GM19023 (cell line): ENCODE measurements around the gene KAZN.

Experiments used
- ATAC-seq: cut with Tn5 transposase; IDR thresholded peaks from one replicate; pipeline ENCODE4 v1.9.1; 2021; ENCODE audit warnings: mild to moderate bottlenecking, moderate library complexity; ENCODE audit not compliant: unreplicated experiment

Gene KAZN

DNA sequence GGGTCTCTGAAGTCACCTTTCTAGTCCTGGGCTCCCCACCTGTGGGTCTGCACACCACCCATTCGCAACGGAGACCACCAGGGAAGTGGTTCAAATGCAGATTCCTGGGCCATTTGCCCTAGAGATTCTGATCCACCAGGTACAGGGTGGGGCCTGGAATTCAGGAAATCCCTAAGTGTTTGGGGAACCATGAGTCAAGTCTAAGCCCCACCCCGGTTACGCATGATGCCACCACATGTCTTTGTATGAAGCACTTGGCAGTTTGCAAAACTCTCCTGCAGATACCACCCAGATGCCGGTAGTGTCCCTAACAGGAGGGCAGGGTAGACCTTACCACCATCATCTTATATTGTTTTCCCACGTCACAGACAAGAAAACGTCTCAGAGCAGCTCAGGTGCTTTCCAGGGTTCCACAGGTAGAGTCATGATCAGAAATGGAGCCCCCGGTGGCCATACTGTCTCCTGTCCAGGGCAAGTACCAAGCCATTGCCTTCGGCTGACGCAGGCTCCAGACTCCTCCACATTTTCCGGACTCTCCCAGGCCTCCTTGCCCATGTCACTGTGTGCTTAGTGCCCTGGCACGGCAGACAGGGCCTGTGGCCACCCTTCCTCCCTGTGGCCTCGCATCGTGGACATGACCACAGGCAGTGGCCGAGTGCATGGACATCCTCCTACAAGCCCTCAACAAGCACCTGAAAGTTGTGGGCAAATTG is 465.9 kb downstream of the KAZN start:
- ATAC-seq: no peak

DNA sequence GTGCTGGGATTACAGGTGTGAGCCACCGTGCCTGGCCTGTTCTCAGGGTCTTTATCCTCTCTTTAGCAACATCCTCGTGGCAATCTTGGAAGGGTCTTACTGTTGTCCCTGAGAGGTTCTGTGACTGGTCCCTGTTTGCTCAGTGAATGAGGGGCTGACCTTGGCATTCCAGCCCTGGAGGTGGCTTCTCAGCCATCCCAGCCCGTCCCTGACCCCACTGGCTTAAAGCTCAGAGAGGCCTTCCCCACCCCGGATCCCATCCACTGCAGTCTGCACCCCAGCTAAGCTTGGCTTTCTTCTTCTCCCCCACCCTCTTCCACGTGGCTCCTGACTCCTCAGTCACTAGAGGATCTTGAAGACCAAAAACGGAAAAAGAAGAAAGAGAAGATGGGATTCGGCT is 466.8 kb downstream of the KAZN start:
- no peak for ATAC-seq

DNA sequence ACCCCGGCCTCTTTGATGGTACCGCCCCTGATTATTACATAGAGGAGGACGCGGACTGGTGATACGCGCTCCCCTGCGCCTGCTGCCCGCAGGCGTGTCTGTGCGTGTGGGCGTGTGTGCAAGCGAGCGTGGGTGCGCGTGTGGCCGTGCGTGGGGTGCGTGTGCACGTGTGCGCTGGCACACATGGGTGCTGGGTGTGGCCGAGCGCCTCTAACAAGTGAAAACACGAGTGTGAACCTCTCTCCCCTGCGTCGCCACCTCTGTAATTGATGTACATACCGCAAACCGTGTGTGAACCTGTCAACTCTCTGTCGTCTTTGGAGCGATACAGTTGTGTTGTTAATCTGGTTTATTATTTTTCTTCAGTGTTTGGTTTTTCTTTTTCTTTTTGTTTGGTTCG is 467.3 kb downstream of the KAZN start:
- no peak for ATAC-seq

DNA sequence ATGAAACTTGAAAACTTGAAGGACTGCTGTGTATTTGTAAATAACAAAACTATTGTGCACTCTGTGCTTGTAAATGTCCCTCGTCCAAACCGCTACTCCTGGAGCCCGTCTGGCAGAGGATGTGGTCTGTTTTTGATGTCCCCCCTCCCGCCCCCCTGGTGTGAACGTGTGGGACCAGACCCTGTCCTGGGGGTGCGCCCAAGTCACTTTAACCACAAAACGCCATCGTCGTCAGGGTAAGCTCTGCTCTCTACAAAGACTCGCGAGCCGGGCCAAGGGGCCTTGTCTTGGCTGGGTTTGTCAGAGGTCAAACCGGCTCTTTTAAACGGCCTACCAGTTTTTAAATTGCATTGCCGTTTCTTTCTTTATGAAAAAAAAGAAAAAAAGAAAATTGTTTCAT is 467.7 kb downstream of the KAZN start:
- no peak for ATAC-seq

DNA sequence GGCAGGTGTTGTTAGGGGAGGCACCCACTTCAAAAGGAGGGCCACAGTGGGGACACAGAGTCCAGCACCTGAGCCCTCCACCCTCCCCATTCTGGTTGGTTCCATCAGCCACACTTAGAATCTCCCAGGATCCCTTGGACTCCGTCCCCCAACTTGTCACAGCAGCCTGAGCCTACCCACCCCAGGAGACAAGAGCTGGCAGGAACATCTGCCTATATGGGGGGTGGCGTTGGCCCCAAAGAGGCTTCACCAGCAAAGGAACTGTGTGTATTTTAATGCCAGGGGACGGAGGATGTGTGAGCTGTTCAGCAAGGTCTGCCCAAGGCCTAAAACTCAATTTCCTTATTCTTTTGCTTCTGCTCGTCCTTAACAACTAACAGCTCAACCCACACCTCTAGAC is 468.7 kb downstream of the KAZN start:
- ATAC-seq: no peak

DNA sequence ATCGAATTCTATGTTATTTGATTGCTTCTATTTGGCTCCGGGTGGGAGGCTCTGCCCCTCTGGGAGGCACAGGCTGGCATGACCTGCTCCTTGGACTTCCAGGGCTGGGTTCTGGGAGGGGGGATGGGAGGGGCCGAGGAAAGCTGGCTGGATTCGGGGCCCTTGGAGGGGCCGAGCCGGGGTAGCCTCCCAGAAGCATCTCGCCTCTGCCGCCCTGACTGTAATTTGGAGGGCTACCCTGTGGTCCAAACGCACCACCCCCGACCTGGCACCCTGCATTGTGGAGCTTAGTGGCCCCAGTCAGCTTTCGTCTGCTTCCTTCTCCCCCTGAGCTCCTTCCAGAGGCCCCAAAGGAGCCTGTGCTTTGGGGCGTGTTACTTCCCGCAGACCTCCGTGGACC is 469.7 kb downstream of the KAZN start:
- ATAC-seq: no peak

DNA sequence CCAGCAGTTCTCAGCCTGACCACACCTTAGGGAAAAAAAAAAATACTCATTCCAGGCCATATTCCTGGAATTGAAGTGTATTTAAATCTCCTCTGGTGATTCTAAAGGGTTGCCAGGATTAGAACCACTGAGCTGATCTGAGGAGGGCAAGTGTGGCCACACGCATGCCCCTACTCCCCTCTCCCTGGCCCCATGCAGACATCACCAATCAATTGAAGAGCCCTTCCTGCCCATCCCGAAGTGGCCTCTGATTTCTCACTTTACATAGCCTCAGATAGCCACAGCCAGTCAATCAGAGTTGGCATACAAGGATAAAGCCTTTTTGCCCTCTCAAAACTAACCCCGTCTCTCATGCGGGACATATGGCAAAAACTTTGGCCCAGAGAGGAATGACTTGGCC is 470.5 kb downstream of the KAZN start:
- ATAC-seq: no peak

DNA sequence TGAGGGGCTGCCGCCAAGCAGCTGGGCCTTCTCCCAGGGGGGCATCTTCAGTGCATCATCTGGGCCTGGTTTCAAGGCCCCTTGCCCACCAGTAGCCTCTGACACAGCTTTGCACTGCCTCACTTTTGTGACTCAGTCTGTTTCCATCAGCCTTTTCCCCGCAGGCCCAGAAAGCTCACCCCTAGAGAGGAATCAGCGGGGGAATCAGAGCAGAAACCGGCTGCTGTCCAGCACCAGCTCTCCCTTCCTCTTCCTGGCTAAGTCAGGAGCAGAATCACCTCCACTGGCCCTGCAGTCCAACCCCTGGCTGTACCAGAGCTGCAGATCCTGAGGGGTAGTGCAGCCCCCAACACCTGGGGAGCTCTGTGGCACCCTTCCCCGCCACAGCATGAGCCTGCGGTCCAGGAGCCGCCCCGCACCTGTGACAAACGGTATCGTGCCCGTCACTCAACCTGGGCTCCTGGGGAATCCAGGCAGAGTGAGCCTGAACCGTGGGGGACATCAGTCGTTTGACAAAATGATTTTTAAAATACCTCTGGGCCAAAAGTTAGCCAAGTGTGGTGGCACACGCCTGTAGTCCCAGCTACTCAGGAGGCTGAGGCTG is 471.8 kb downstream of the KAZN start:
- no peak for ATAC-seq

DNA sequence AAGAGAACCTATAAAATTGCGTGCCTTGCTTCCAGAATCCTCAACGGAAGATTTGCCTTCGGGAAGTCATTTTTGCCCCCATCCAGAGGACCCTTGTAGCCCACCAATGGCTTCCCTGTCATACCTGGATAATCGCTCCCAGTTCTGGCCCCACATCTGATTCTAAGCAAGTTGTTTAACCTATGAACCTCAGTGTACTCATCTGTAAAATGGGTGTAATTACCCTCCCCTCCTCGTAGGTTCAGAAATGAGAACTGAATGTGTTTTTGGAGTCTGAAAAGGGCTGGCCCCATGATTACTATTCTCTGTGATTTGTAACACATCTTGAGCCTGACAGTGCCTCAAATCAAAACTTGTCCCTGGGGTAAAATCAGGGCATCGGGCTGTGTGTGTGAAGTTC is 473.5 kb downstream of the KAZN start:
- no peak for ATAC-seq

DNA sequence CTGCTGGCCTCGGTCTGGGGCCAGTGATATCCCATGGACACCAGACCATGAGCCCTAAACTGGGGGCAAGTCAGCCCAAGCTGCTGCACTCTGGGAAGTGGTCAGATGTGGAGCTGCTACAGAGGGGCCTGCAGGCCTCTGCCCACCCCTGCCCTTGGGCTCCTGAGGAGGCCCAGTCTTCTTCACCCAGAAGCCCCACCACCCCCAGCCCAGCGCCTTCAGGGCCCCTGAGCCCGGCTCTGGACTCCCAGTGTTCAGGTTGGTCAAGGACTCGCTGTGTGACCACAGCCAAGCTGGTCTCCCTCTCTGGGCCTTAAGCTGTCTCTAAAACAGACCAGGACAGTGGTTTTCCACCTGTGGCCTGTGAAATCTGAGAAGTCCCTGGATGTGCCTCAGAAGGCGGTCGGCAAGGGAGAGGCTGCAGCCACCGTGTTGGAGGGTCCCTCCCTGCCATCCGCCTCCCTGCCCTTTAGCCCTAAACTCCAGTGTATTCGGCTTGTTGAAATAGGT is 475.4 kb downstream of the KAZN start:
- ATAC-seq: no peak

DNA sequence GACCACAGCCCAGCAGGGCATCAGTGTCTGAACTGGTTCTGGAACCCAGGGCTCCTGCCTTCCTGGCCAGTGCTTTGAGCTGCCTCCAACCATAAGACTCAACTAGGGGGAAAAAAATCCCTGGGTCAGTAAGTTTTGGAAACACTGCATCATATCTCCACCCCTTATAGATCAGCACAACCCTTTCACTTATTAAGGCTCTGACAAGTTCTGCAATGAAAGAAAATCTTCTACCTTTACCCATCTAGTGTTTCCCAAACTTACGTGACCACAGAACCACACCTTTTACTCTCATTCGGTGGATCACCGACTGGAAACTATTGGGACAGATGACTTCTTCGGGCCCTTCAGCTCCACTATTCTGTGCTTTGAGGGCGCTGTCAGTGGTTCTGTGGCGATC is 476.7 kb downstream of the KAZN start:
- no peak for ATAC-seq

DNA sequence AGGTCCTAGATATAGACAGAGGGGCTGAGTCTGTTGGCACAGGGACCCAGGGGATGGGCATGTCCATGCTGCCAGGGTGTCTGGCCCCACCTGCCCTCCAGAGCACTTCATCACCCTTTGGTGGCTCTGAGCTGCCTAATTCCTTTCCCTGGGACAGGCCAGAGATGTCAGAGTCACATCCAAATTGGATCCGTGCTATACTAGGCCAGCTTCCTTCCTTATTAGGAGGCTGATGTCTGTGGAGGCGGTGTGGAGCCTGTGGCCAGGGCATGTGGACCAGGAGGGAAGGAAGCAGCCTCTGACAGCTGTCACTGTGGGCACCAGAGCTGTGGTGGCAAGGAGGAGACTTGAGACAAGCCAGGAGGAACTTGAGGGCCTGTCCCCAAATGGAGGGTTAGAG is 477.3 kb downstream of the KAZN start:
- no peak for ATAC-seq

DNA sequence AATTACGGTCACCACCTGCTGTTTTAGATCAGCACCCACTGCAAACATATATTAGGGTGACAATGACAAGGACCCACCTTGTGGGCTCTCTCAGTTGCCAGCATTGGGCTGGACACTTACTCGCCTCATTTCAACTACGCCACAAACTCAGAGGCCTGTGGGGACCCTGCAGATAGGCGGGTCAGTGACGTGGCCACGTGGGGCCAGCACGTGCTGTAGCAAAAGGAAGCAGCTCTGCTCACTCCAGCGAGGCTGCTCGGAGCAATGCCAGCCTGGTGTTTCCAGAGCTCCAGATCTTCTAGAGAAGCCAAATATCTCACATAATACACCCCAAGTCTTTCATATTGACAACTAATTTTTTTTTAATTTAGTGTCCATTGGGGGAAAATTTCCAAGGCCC is 478.3 kb downstream of the KAZN start:
- no peak for ATAC-seq

DNA sequence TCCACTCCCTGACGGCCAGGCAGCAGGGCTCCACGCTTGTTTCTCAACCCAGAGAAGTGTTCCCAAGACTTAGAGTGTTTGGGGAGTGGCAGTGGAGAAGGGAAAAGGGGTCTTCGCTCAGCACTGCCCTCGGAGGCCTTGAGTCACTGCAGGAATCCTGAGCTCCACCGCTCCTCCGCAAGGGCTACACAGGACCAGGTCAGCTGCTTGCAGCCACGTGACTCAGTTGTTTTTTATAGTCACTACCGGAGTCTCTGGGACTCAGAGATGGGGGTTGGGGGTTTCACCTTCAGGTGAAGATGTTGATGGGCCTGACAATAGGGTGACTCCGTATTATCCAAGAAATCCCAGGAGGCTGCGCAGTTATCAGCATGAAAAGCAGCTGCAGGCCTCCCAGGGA is 478.9 kb downstream of the KAZN start:
- no peak for ATAC-seq

DNA sequence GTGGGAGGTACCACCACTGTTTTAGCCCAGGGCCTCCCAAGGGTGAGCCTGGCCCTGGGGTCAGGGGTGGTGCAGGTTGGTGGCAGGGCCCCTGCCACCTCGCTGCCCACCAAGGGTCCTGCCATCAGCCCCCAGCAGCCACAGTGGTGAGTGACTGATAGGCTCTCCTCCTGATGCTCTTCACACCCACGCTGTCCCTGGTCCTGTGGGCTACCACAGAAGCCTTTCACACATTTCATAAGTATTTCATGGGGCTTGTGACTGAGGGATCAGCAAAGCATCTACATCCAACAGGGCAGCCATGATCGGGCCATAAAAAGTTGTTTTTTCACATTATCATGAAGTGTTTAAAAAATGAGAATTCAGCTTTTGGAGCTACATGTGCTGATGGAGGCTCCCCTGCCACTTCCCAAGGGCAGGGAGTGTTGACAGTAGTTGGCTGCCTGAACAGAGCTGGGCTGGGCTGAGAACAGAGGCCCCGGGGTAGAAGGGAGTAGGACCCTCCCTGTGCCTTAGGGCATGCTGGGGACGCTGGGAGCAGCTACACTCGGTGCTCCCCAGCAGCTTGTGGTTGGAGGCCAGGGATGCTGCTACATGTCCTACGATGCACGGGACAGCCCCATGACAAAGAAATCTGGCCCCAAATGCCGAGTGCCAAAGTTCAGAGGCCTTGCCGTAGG is 482.0 kb downstream of the KAZN start:
- no peak for ATAC-seq

DNA sequence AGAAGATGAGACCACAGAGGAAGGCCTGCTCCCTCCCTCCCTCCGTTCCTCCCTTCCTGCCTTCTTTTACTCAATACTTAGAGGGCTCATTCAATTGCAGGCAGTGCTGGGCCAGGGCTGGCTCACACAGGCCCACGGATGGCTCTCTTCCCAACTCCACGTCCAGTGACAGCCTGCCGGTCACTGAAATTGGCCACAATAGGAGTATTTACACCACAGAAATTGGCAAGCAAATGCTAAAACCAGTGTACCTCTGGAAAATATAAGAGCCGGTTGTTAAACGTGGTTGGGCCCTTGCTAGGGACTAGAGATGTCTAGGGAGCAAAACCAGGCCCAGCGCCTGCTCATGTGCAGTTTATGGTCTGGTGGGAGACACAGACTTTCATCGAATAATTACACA is 482.6 kb downstream of the KAZN start:
- no peak for ATAC-seq

DNA sequence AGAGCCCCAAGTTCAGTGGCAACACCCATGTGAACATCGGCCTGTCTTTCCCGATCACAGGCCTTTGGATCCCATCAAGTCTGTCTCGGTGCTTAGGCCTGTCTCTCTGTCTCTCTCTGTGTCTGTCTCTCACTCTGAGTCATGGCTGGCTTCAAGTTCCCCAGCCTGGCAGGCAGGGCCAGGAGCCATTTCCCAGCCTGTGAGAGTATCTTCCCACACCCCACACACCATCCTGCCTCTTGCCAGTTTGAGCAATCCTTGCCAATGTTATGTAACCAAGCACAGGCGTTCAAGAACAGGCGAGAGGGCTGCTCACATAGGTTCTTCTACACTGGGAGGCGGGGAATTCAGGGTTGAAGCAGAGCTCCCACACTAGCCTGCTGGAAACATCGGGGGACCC is 485.1 kb downstream of the KAZN start:
- no peak for ATAC-seq

DNA sequence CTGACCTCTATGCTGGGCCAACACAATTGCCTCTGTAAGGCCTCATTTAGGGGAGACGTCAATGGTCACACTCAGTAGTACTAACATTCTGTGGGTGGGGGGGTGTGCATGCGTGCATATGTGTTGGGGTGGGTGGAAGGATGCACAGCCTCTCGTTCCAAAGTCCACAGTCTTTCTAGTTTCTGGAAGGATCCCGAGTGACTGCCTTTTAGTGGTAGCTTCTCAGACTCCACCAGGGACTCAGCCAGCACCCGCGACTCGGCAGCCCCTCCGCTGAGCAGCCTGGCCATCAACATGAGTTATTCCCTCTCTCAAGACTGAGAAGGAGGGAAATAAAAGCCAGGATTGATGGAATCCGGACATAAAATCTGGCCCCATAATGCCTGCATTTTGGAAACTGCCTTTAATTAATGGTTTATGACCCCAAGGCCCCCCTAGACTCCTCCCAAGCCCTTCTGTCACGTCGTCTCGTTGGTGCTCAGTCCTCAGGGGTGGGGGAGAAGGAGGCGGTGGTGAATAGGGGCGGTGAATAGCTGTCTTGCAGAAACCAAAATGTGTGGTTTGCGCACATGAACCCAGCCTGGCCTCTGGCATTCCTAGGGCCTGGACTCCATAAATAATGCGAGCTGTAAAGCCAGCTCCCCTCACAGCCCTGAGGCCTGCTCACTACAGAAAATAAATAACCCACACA is 489.9 kb downstream of the KAZN start:
- ATAC-seq: no peak

DNA sequence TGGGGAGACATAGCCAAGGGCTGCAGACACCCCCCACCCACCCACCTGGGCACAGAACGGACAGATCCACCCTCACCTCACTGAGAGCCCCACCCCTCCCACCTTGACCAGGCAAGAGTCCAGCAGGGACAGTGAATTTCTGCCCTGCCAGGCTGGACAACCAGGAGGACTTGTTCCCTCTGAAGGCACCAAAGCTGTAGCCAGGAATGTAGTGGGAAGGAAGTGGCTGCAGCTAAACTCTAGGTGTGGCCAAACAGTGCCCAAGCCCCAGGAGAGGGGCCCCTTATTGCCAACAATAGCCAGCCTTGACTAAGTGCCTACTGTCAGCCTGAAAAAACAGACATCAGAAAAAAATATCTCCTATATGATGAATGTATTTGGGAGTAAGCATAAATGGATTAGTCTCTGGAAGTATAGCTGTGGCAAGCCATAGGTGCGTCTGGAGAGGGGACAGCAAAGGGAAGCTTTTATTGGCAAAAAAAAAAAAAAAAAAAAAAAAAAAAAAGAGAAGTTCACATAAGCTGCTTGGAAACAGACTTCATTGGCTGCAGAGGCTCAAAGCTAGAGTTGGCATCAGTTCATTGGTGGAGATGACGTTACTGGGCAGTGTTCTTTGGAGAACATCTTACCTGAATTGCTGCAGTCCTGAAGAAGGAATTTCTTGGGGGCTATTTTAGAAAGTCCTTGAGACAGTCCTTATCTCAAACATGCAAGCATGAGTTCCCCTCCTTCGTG is 490.9 kb downstream of the KAZN start:
- ATAC-seq: no peak

DNA sequence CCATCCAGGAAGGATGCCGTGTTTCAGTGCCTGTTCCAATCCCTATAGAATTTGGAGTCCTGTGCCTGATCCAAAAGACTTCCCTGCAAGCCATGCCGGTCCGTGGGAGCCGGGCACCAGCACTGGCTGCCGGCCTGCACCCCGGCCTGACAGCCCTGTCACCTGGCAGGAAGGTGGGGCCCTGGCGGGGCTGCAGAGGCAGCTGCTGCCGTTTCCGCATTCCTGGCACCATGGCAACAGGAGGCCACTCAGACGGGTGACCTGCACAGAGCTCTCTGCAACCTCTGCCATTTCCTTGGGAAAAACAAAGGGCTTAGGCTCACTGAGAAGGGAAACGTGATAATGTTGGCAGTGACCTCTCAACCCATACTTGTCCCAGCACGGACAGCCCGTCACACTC is 491.9 kb downstream of the KAZN start:
- no peak for ATAC-seq

DNA sequence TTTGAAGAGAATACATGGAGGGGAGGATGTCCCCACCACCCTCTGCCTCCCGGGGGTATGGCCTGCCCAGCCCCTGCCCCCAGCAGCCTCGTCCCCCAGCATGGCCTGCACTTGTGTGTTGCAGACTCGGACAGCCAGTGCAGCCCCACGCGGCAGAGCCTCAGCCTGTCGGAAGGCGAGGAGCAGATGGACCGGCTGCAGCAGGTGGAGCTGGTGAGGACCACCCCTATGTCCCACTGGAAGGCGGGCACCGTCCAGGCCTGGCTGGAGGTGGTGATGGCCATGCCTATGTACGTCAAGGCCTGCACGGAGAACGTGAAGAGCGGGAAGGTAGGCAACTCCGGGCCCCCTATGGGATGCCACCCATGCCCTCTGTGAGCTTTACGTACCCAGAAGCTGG is 495.6 kb downstream of the KAZN start:
- ATAC-seq: no peak
